HuH-7.5 (cell line): ENCODE results near the gene ROBO3.

Experiments
- DNase-seq: peaks from one replicate; pipeline ENCODE4 v3.0.0; 2011; ENCODE audit warnings: low spot score

Gene ROBO3

DNA sequence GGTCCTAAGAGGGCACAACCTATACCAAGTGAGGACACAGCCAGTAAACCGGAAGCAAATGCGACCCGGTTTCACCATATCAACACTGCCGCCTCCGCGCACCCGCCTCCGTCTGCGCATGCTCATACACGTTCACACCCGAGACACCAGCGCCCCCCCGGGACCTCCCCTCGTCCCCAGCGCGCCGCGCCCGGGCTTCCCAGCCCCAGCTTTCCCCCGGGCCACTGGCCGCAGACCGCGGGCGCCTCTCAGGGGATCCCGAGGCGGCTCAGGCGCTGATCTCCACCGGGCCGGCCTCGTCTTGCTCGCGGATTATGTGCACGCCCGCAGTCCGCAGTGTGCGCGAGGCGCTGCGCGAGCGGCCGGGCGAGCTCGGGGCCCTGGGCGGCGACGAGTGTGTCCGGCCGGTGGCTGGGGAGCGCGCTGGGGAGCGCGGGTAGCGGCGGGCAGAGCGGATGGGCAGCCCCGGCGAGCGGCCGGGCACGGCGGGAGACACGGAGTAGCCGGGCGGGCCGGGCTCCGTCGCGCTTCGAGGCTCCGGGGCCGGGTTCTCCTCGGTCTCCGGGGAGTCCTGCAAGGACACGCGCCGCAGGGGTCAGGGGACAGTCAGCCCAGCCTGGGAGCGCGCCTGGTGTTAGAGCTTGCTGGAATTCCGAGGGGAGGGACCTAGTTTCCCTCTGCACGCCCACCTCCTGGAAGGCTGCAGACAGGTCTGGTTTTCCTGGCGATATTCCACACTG, 55.8 kb downstream of the ROBO3 start:
- no peak for DNase-seq

DNA sequence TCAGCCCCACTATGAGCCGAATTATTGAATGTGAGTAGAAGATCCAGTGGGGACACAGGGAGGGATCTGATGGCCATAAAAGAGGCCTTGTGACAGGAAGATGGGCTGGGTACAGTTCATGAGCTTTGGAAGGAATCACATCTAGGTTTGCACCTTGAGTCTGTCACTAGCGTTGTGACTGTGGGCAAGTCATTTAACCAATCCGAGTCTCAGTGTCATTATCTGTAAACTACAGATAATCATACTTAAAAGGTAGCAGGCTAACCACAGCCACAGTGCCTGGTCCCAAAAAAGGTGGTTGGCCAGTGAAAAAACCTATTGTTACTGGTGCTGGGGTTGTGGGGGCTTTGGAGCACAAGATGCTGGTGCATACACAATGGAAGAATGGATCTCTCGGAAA, 57.6 kb downstream of the ROBO3 start:
- DNase-seq: no peak

DNA sequence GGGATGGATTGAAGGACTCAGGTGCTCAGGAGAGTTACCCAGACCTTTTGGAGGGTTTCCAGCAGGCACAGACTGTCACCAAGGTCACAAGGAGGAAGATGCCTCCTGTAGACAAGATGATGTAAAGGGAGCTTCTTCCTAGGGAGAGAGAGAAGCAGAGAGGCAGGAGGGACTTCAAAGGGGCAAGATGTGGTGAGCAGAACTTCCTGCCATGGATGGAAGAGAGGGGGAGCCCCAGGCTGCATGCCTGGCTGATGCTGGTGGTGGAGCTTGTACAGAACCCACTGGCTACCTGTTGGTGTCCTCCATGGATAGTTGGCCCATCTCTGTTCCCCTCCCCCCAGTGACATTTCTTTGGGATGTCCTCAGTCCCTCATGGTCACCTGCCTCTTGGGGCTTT, 58.1 kb downstream of the ROBO3 start:
- DNase-seq: no peak

- no peak for DNase-seq
Observed at GRCh38 chr11:124928942-124929665, 63.9 kb downstream of the ROBO3 start.

- DNase-seq: no peak
Observed at GRCh38 chr11:124930799-124931198, 65.6 kb downstream of the ROBO3 start.
